Lower leg skin (tissue), 4 donors: ENCODE data around the gene PLCE1. TPM values are rescaled to one million over a fixed set of nuclear protein-coding genes. Genes with fewer than 3 reads are reported as not detected.

Experiments
- total RNA-seq, 4 donors: library from RNA; depleted of rRNA; stranded (reverse); fragments of >200 nt; gene quantifications; one replicate each; pipeline ENCODE4 v1.1.0, GENCODE V29; 2016

The PLCE1 gene
- total RNA-seq, 4 donors from 2014 or later, result 0.25 to 2.7 (median 1.1) TPM

Other genes starting within 250 kb of the PLCE1 start
- gene LGI1, start 236.0 kb upstream of the PLCE1 start, total RNA-seq, result 1 to 10 TPM in 1 of 4 donors, not detected in 3; 2.8 TPM
- 1 to 10 TPM; 2.6 to 6.2 (median 4.3) TPM for gene SLC35G1, start 100.0 kb upstream of the PLCE1 start, total RNA-seq